ENCODE measurements around the gene CELF4. TPM values are rescaled to one million over a fixed set of nuclear protein-coding genes. Genes with fewer than 3 reads are reported as not detected.

CELF4 gene
- 10 to 100 TPM in 2 of 9 donors, 1 to 10 TPM in 5, under 1 TPM in 1, not detected in 1; 0.42 to 16.9 (median 1.5) TPM for total RNA-seq
- 10 to 100 TPM in 2 of 3 donors, 1 to 10 TPM in 1; 3.9 to 15.1 (median 10.4) TPM for polyA plus RNA-seq
- long read RNA-seq, donor 1, result 0 reads
- long read RNA-seq, donor 2, result 0 reads
- long read RNA-seq, donor 3, result 0 reads
- long read RNA-seq, donor 4, partial matches to known transcripts, result 0 of 1 reads
- long read RNA-seq, donor 4, other reads (novel, unspliced or antisense), result 1 of 1 reads
- long read RNA-seq, donor 5, partial matches to known transcripts, result 1 of 1 reads
- long read RNA-seq, donor 5, other reads (novel, unspliced or antisense), result 0 of 1 reads
- long read RNA-seq, donor 6, partial matches to known transcripts, result 0 of 12 reads
- long read RNA-seq, donor 6, other reads (novel, unspliced or antisense), result 10 of 12 reads
- long read RNA-seq, donor 7, result 0 reads
- long read RNA-seq, donor 8, result 0 reads
- long read RNA-seq, donor 9, result 0 reads
- long read RNA-seq, donor 10, result 0 reads

- TF ChIP-seq POLR2A (IDR thresholded peaks at IDR 0.05), result no peak
- TF ChIP-seq, protein P1, sequence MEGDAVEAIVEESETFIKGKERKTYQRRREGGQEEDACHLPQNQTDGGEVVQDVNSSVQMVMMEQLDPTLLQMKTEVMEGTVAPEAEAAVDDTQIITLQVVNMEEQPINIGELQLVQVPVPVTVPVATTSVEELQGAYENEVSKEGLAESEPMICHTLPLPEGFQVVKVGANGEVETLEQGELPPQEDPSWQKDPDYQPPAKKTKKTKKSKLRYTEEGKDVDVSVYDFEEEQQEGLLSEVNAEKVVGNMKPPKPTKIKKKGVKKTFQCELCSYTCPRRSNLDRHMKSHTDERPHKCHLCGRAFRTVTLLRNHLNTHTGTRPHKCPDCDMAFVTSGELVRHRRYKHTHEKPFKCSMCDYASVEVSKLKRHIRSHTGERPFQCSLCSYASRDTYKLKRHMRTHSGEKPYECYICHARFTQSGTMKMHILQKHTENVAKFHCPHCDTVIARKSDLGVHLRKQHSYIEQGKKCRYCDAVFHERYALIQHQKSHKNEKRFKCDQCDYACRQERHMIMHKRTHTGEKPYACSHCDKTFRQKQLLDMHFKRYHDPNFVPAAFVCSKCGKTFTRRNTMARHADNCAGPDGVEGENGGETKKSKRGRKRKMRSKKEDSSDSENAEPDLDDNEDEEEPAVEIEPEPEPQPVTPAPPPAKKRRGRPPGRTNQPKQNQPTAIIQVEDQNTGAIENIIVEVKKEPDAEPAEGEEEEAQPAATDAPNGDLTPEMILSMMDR (IDR thresholded peaks at IDR 0.05), result peak in 2 of 6 experiments; percentile 16 to 20
- peaks cover 16% of the 10 kb centered on the region for H3K27me3 ChIP-seq
- peaks cover 16 to 24% of the 10 kb centered on the region in 2 donors for H3K4me1 ChIP-seq (replicated peaks in 1 of 2)
- H3K36me3 ChIP-seq (replicated peaks in 1 of 2), result no peaks in the 10 kb centered on the region
- peak within 1 kb of the TSS in 2 of 5 donors; percentile 55 to 58 for H3K27ac ChIP-seq
- intact Hi-C loops (cut with DNase I), result no loop called here
- peak within 1 kb of the TSS in 2 of 4 donors; percentile 40 to 60 for H3K4me3 ChIP-seq
- H3K9me3 ChIP-seq (replicated peaks in 1 of 3), result no peaks in the 10 kb centered on the region
- peak in 1 of 7 donors; percentile 64 for DNase-seq
- 2 to 3% (median 3%) methylated on average over 51 to 62 of the region's 62 CpGs for WGBS, 4 donors
Measured at GRCh38 chr18:37565101-37565976, at the start of gene CELF4. Gene CELF4, minus strand, starts transcription at chr18:37565798.

DNA sequence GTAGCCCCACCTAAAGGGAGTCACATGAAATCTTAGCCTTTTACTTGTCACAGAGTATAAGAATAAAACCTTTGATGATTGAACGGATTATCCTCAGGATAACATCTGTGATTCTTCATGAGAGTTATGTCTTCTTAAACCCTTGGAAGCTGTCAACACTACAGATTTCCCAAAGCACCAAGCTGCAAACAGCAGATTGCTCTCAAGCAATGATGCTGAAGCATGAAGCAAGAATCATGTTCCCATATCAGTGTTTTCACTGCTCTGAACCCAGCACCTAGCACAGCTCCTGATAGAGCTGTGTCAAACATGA is 47.6 kb upstream of the CELF4 start:
- Histone ChIP-seq H3K4me3 (no peak overlapping the region), H3K9me3 (replicated peaks in 1 of 3) (no peaks in the 10 kb centered on the region), H3K36me3 (replicated peaks in 1 of 2) (no peaks in the 10 kb centered on the region), H3K4me1 (replicated peaks in 1 of 2) (no peaks in the 10 kb centered on the region), H3K27me3 (no peaks in the 10 kb centered on the region), H3K27ac (no peak overlapping the region)
- TF ChIP-seq POLR2A (IDR thresholded peaks at IDR 0.05), result no peak
- TF ChIP-seq, protein P1 (IDR thresholded peaks at IDR 0.05), result no peak
- WGBS, 4 donors, result 31 to 84% (median 54%) methylated on average over 1 of the region's 1 CpG
- DNase-seq, result no peak
- intact Hi-C loops (cut with DNase I), result no loop called here

DNA sequence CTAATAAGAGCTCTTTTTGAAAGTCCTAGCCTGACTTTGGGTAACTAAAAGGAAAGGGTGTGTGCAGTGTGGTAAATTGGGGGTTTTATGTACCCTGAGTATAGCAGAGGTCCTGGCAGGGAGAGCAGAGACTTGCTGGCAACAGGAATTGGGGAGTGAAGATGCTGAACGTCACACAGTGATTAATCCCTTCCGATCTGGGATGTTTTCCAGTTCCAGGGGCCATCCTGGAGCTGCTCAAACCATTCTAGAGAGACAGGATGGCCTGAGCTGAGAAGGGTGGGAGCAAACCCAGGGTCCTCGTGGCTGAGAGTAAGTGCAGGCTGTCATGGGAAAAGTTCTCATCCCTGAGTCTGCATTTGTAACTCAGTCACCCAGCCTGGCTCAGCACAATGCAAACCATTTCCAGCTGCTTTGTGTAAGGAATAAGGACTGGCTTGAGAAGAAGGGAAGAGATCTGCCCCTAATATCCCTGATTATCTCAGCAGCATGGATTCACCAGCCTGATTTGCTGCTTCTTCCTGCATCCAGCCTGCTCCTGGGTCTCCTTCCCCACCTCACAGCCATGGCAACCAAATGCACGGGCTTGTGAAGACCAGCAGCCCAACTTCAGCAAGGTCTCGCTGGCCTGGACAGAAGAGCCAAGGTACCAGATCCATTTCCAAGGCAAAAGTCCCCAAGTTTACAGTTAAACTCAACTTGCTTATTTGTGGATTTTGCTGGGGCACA is 47.1 kb upstream of the CELF4 start:
- no peaks in the 10 kb centered on the region for H3K9me3 ChIP-seq (replicated peaks in 1 of 3)
- no peaks in the 10 kb centered on the region for H3K4me1 ChIP-seq (replicated peaks in 1 of 2)
- H3K36me3 ChIP-seq (replicated peaks in 1 of 2), result no peaks in the 10 kb centered on the region
- no peak overlapping the region for H3K4me3 ChIP-seq
- no peaks in the 10 kb centered on the region for H3K27me3 ChIP-seq
- H3K27ac ChIP-seq, result no peak overlapping the region
- intact Hi-C loops (cut with DNase I), result no loop called here
- 30 to 51% (median 43%) methylated on average over 4 to 5 of the region's 5 CpGs for WGBS, 4 donors
- DNase-seq, result no peak
- TF ChIP-seq POLR2A (IDR thresholded peaks at IDR 0.05), result no peak
- TF ChIP-seq, protein P1 (IDR thresholded peaks at IDR 0.05), result no peak
